H9 (cell line): Measurements from ENCODE around the gene FMO3. TPM values are rescaled to one million over a fixed set of nuclear protein-coding genes. Genes with fewer than 3 reads are reported as not detected.

Experiments used
- DNase-seq: peaks from one replicate; pipeline ENCODE4 v3.0.0-alpha.2; 2017
- H2AFZ ChIP-seq: one replicate; pipeline ENCODE4 v1.6.1; 2013; ENCODE audit warnings: mild to moderate bottlenecking, low read length, control low read depth, moderate library complexity
- H2AK5ac ChIP-seq: 2 replicates; pipeline ENCODE4 v1.6.1; 2013; ENCODE audit warnings: low read length, control low read depth, mixed read lengths; ENCODE audit not compliant: insufficient read length
- H2BK120ac ChIP-seq: one replicate; pipeline ENCODE4 v1.6.1; 2013; ENCODE audit warnings: low read depth, mild to moderate bottlenecking, low read length, control low read depth, inconsistent platforms; ENCODE audit not compliant: poor library complexity, severe bottlenecking
- H2BK12ac ChIP-seq: 2 replicates; pipeline ENCODE4 v1.6.1; 2013; ENCODE audit warnings: low read length, control low read depth, mixed read lengths, low read depth; ENCODE audit not compliant: insufficient read length
- H2BK15ac ChIP-seq: 2 replicates; pipeline ENCODE4 v1.6.1; 2013; ENCODE audit warnings: low read depth, low read length, control low read depth
- H2BK20ac ChIP-seq: one replicate; pipeline ENCODE4 v1.6.1; 2013; ENCODE audit warnings: low read depth, mild to moderate bottlenecking, low read length, control low read depth, inconsistent platforms; ENCODE audit not compliant: poor library complexity, severe bottlenecking
- H2BK5ac ChIP-seq: 2 replicates; pipeline ENCODE4 v1.6.1; 2013; ENCODE audit warnings: low read length, control low read depth, mixed read lengths; ENCODE audit not compliant: insufficient read length
- H3K14ac ChIP-seq: 2 replicates; pipeline ENCODE4 v1.6.1; 2013; ENCODE audit warnings: low read length, control low read depth; ENCODE audit not compliant: insufficient read depth
- H3K18ac ChIP-seq: 2 replicates; pipeline ENCODE4 v1.6.1; 2013; ENCODE audit warnings: low read depth, mild to moderate bottlenecking, mixed read lengths, low read length, control low read depth; ENCODE audit not compliant: insufficient read length
- H3K23ac ChIP-seq: 2 replicates; pipeline ENCODE4 v1.6.1; 2013; ENCODE audit warnings: low read length, control low read depth, mixed read lengths, low read depth; ENCODE audit not compliant: insufficient read length
- H3K23me2 ChIP-seq: 2 replicates; pipeline ENCODE4 v1.6.1; 2013; ENCODE audit warnings: low read depth, mild to moderate bottlenecking, mixed read lengths, low read length, control low read depth; ENCODE audit not compliant: insufficient read length, poor library complexity, severe bottlenecking
- H3K27ac ChIP-seq: 2 replicates; pipeline ENCODE4 v1.5.1; 2013; ENCODE audit warnings: low read length, control low read depth, mixed read lengths, low read depth; ENCODE audit not compliant: insufficient read length
- H3K27me3 ChIP-seq: 2 replicates; pipeline ENCODE4 v1.6.1; 2013; ENCODE audit warnings: low read length, control low read depth, inconsistent platforms; ENCODE audit not compliant: insufficient read depth
- H3K4ac ChIP-seq: 2 replicates; pipeline ENCODE4 v1.6.1; 2013; ENCODE audit warnings: low read depth, mild to moderate bottlenecking, control low read depth, inconsistent platforms, low read length, moderate library complexity
- H3K4me1 ChIP-seq: 2 replicates; pipeline ENCODE4 v1.6.1; 2013; ENCODE audit warnings: low read length, control low read depth, inconsistent platforms; ENCODE audit not compliant: insufficient read depth
- H3K4me2 ChIP-seq: 2 replicates; pipeline ENCODE4 v1.6.1; 2013; ENCODE audit warnings: low read length, control low read depth, mixed read lengths; ENCODE audit not compliant: insufficient read length, insufficient read depth
- H3K56ac ChIP-seq: 2 replicates; pipeline ENCODE4 v1.6.1; 2013; ENCODE audit warnings: low read depth, mild to moderate bottlenecking, mixed read lengths, low read length, control low read depth; ENCODE audit not compliant: insufficient read length
- H3K79me1 ChIP-seq: 2 replicates; pipeline ENCODE4 v1.6.1; 2013; ENCODE audit warnings: low read depth, mild to moderate bottlenecking, moderate library complexity, low read length, control low read depth, inconsistent platforms; ENCODE audit not compliant: insufficient read depth, poor library complexity, severe bottlenecking
- H3K79me2 ChIP-seq: 2 replicates; pipeline ENCODE4 v1.6.1; 2013; ENCODE audit warnings: low read length, control low read depth, inconsistent platforms; ENCODE audit not compliant: insufficient read depth
- H3K9ac ChIP-seq: 2 replicates; pipeline ENCODE4 v1.6.1; 2013; ENCODE audit warnings: low read length, control low read depth, mixed read lengths; ENCODE audit not compliant: insufficient read length; ENCODE audit errors: extremely low read depth
- H3K9me3 ChIP-seq: one replicate; pipeline ENCODE4 v1.6.1; 2013; ENCODE audit warnings: low read depth, low read length, inconsistent platforms; ENCODE audit not compliant: control insufficient read depth
- H3T11ph ChIP-seq: one replicate; pipeline ENCODE4 v1.6.1; 2013; ENCODE audit warnings: mild to moderate bottlenecking, low read length, control low read depth, inconsistent platforms
- H4K20me1 ChIP-seq: one replicate; pipeline ENCODE4 v1.6.1; 2013; ENCODE audit not compliant: control insufficient read depth, insufficient read length, insufficient read depth
- H4K5ac ChIP-seq: 2 replicates; pipeline ENCODE4 v1.6.1; 2013; ENCODE audit warnings: low read depth, mild to moderate bottlenecking, mixed read lengths, low read length, control low read depth; ENCODE audit not compliant: insufficient read length
- H4K8ac ChIP-seq: replicated peaks from 2 replicates; pipeline ENCODE4 v1.6.1; 2013; ENCODE audit warnings: low read length, control low read depth, mixed read lengths, low read depth; ENCODE audit not compliant: insufficient read length
- H4K91ac ChIP-seq: 2 replicates; pipeline ENCODE4 v1.6.1; 2013; ENCODE audit warnings: low read depth, mild to moderate bottlenecking, moderate library complexity, mixed read lengths, low read length, control low read depth; ENCODE audit not compliant: insufficient read length
- H3K27ac Mint-ChIP-seq, 3 experiments: 2 replicates in 2 of 3; 3 replicates in 1 of 3; pipeline ENCODE4 v1.8.0; 2020 to 2021; ENCODE audit warnings: mixed read lengths in 3 of 3, mild to moderate bottlenecking in 1 of 3, moderate library complexity in 1 of 3
- H3K27me3 Mint-ChIP-seq: 2 replicates; pipeline ENCODE4 v1.8.0; 2021; ENCODE audit warnings: low read depth, mild to moderate bottlenecking, moderate library complexity, mixed read lengths
- H3K36me3 Mint-ChIP-seq, 3 experiments: 2 replicates in 2 of 3; 3 replicates in 1 of 3; pipeline ENCODE4 v1.8.0; 2020 to 2021; ENCODE audit warnings: low read depth in 3 of 3, mixed read lengths in 3 of 3; ENCODE audit not compliant: insufficient read depth in 1 of 3
- H3K4me1 Mint-ChIP-seq, 2 experiments: 2 replicates each; pipeline ENCODE4 v1.8.0; 2020; ENCODE audit warnings: mixed read lengths in 2 of 2
- H3K4me3 Mint-ChIP-seq, 2 experiments: 2 replicates in 1 of 2; 3 replicates in 1 of 2; pipeline ENCODE4 v1.8.0; 2020 to 2021; ENCODE audit warnings: mild to moderate bottlenecking in 2 of 2, mixed read lengths in 2 of 2, moderate library complexity in 1 of 2
- H3K9me3 Mint-ChIP-seq, 2 experiments: 2 replicates in 1 of 2; 3 replicates in 1 of 2; pipeline ENCODE4 v1.8.0; 2020; ENCODE audit warnings: mild to moderate bottlenecking in 2 of 2, mixed read lengths in 2 of 2, moderate library complexity in 1 of 2
- WGBS: extraction: QIAGEN DNeasy Blood & Tissue Kit; methylation state at CpG from one replicate; pipeline ENCODE4 v1.1.7; 2013; ENCODE audit warnings: missing lambda C conversion rate, low lambda C conversion rate, mixed read lengths; ENCODE audit not compliant: insufficient read length; ENCODE audit errors: extremely low coverage; 5-methylcytosine and 5-hydroxymethylcytosine counted together
- total RNA-seq: library from RNA; stranded (reverse); gene quantifications from 2 replicates; pipeline ENCODE4 v1.2.1, GENCODE V29; 2021
- TF ChIP-seq, protein P1 (sequence below): fragments of 200-600 bp; sonication (generic); conservative IDR thresholded peaks from 3 replicates; pipeline ENCODE4 v1.8.0; 2021; ENCODE audit warnings: antibody characterized with exemption, mild to moderate bottlenecking

The FMO3 gene
- total RNA-seq, 1 experiment from 2014 or later: not detected

DNA sequence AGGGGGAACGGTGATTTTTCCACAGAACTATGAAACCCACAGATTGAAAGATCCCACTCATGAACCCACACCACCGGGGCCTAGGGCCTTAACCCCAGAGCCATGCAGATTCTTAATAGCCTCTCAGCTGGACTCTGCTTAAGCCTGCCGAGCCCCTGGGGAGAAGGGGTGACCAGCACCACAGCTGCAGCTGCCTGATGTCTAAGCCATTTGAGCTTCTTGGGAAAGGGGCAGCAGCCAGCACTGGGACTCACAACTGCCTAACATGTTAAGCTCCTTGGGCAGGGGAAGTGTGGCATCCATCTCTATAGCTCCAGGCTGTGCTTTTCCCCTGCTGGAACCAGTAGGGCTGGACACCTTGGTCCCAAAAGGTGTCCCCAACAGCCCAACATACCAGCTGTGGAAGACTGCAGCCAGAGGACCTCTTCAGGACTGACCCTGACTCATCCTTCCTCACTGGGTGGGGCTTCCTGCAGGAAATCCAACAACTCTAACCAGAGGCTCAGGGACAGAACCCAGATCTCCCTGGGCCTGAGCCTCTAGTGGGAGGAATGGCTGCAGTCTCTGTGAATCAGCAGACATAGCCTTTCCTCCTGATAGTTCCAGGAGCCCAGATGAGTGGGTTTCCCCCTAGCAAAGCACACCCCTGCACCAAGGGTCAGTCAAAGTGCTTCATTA is 34.6 kb upstream of the FMO3 start:
- Histone ChIP-seq H4K8ac (no peak overlapping the region), H3K23me2 (no peaks in the 10 kb centered on the region), H2AK5ac (no peak overlapping the region), H3K9me3 (no peaks in the 10 kb centered on the region), H3K4me2 (no peak overlapping the region), H3K4me1 (no peaks in the 10 kb centered on the region), H2BK12ac (no peak overlapping the region), H3K9ac (no peak overlapping the region), H3K79me1 (no peaks in the 10 kb centered on the region), H2BK5ac (no peak overlapping the region), H4K20me1 (no peaks in the 10 kb centered on the region), H3K23ac (no peak overlapping the region), H4K5ac (no peak overlapping the region), H3K18ac (no peak overlapping the region), H2BK120ac (no peak overlapping the region), H3K27ac (no peak overlapping the region), H3K56ac (no peak overlapping the region), H3K4ac (no peak overlapping the region), H3T11ph (no peak overlapping the region), H2BK20ac (no peak overlapping the region), H3K14ac (no peak overlapping the region; the same call in 1 of the 2 replicates), H2AFZ (no peak overlapping the region), H3K79me2 (no peaks in the 10 kb centered on the region), H3K27me3 (no peaks in the 10 kb centered on the region), H4K91ac (no peak overlapping the region), H2BK15ac (no peak overlapping the region)
- no peak for DNase-seq
- TF ChIP-seq, protein P1, sequence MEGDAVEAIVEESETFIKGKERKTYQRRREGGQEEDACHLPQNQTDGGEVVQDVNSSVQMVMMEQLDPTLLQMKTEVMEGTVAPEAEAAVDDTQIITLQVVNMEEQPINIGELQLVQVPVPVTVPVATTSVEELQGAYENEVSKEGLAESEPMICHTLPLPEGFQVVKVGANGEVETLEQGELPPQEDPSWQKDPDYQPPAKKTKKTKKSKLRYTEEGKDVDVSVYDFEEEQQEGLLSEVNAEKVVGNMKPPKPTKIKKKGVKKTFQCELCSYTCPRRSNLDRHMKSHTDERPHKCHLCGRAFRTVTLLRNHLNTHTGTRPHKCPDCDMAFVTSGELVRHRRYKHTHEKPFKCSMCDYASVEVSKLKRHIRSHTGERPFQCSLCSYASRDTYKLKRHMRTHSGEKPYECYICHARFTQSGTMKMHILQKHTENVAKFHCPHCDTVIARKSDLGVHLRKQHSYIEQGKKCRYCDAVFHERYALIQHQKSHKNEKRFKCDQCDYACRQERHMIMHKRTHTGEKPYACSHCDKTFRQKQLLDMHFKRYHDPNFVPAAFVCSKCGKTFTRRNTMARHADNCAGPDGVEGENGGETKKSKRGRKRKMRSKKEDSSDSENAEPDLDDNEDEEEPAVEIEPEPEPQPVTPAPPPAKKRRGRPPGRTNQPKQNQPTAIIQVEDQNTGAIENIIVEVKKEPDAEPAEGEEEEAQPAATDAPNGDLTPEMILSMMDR: no peak
- H3K4me1 Mint-ChIP-seq: no peaks in the 10 kb centered on the region; a peak in 1 of 4 replicates
- no CpG with 5 or more reads among the region's 3 CpGs for WGBS
- peaks cover 0 to 1% (median 0%) of the 10 kb centered on the region in 3 experiments; a peak in 1 of 7 replicates for H3K36me3 Mint-ChIP-seq
- no peak overlapping the region; a peak in 1 of 7 replicates for H3K27ac Mint-ChIP-seq
- no peaks in the 10 kb centered on the region for H3K27me3 Mint-ChIP-seq
- no peak overlapping the region for H3K4me3 Mint-ChIP-seq
- peaks cover 0 to 2% of the 10 kb centered on the region in 2 experiments; a peak in 3 of 5 replicates for H3K9me3 Mint-ChIP-seq
